Measurements from ENCODE around the gene PER2. TPM values are rescaled to one million over a fixed set of nuclear protein-coding genes. Genes with fewer than 3 reads are reported as not detected.

PER2 gene
- total and polyA plus RNA-seq, 10 of the 15 experiments (the other 5 are each of a cell fraction or from before 2014, with no cell fraction given), result 1.5 to 15.1 (median 4.6) TPM

- intact Hi-C loops (cut with micrococcal nuclease; ENCODE audit: unreplicated experiment), result no loop called here
- Histone ChIP-seq H3K36me3 (ENCODE audit: control insufficient read depth in 2 of 2, insufficient read depth in 2 of 2, low read length in 1 of 2) (no peaks in the 10 kb centered on the region; a peak in 1 of 4 replicates), H3K27me3 (replicated peaks in 1 of 2; ENCODE audit: control insufficient read depth in 2 of 2, insufficient read depth in 2 of 2, low read length in 1 of 2) (no peaks in the 10 kb centered on the region), H2AFZ (ENCODE audit: control insufficient read depth, low read depth, low read length) (no peak overlapping the region), H3K9ac (ENCODE audit: control insufficient read depth, insufficient read depth, low read length) (no peak overlapping the region), H3K4me3 (no peak overlapping the region), H3K9me3 (replicated peaks; ENCODE audit: control insufficient read depth, insufficient read depth, low read length) (no peaks in the 10 kb centered on the region), H4K20me1 (ENCODE audit: control insufficient read depth, insufficient read depth) (no peaks in the 10 kb centered on the region; the same call in 1 of the 2 replicates), H3K4me2 (ENCODE audit: control insufficient read depth, insufficient read depth) (no peak overlapping the region), H3K79me2 (ENCODE audit: control insufficient read depth, insufficient read depth, low read length) (peaks cover 39% of the 10 kb centered on the region), H3K4me1 (ENCODE audit: control insufficient read depth, insufficient read depth, low read length) (peaks cover 15% of the 10 kb centered on the region), H3K27ac (ENCODE audit: control insufficient read depth, insufficient read depth) (no peak overlapping the region)
- RAD21 ChIA-PET (ENCODE audit: unreplicated experiment), result no interaction called here
- BruUV-seq (replicated peaks), result no TSS peak
- POLR2A ChIA-PET, result interaction anchor here (0.6 to 1.7 kb wide), 3 partner anchors 19 to 83 kb away, joined by 3 to 5 read pairs (median 4); no protein-coding TSS in a partner anchor
- FAIRE-seq, result no peak
- 94% methylated on average over 11 of the region's 11 CpGs for WGBS (ENCODE audit: insufficient coverage, insufficient replicate concordance, low lambda C conversion rate, missing lambda C conversion rate)
- in situ Hi-C loops (cut with MboI), result no loop called here
- DNase-seq (ENCODE audit: low read depth, low spot score), result no peak
- CTCF ChIA-PET, result no interaction called here
- no peak for TF ChIP-seq NR2C2 (IDR thresholded peaks at IDR 0.05; ENCODE audit: borderline replicate concordance, control insufficient read depth, insufficient read length, low read depth)
- SMC1A ChIA-PET (ENCODE audit: uncharacterized antibody, unreplicated experiment), result no interaction called here
- no peak for ATAC-seq
Observed at GRCh38 chr2:238284802-238285515, 3.5 kb downstream of the PER2 start.

GRCh38 chr2:238282861-238283738 is 5.3 kb downstream of the PER2 start:
- Histone ChIP-seq H3K4me3 (no peak overlapping the region), H3K9ac (ENCODE audit: control insufficient read depth, insufficient read depth, low read length) (no peak overlapping the region), H3K9me3 (replicated peaks; ENCODE audit: control insufficient read depth, insufficient read depth, low read length) (no peaks in the 10 kb centered on the region), H2AFZ (ENCODE audit: control insufficient read depth, low read depth, low read length) (no peak overlapping the region), H3K36me3 (ENCODE audit: control insufficient read depth in 2 of 2, insufficient read depth in 2 of 2, low read length in 1 of 2) (no peaks in the 10 kb centered on the region; a peak in 1 of 4 replicates), H3K4me1 (ENCODE audit: control insufficient read depth, insufficient read depth, low read length) (peaks cover 8% of the 10 kb centered on the region; the same call in 1 of the 2 replicates), H3K27me3 (replicated peaks in 1 of 2; ENCODE audit: control insufficient read depth in 2 of 2, insufficient read depth in 2 of 2, low read length in 1 of 2) (no peaks in the 10 kb centered on the region), H4K20me1 (ENCODE audit: control insufficient read depth, insufficient read depth) (no peaks in the 10 kb centered on the region; the same call in 1 of the 2 replicates), H3K27ac (ENCODE audit: control insufficient read depth, insufficient read depth) (no peak overlapping the region), H3K79me2 (ENCODE audit: control insufficient read depth, insufficient read depth, low read length) (peaks cover 37% of the 10 kb centered on the region), H3K4me2 (ENCODE audit: control insufficient read depth, insufficient read depth) (no peak overlapping the region)
- no TSS peak for BruUV-seq (replicated peaks)
- ATAC-seq (no peak), FAIRE-seq (no peak), DNase-seq (ENCODE audit: low read depth, low spot score) (no peak)
- WGBS (ENCODE audit: insufficient coverage, insufficient replicate concordance, low lambda C conversion rate, missing lambda C conversion rate), result 87% methylated on average over 16 of the region's 17 CpGs
- RAD21 ChIA-PET (ENCODE audit: unreplicated experiment), result no interaction called here
- no peak for TF ChIP-seq EZH2 (IDR thresholded peaks at IDR 0.05; ENCODE audit: borderline replicate concordance, control insufficient read depth, low read depth, low read length)
- TF ChIP-seq TBL1XR1 (IDR thresholded peaks at IDR 0.05; ENCODE audit: low read depth, low read length), result no peak
- TF ChIP-seq EP300 (IDR thresholded peaks at IDR 0.05; ENCODE audit: borderline replicate concordance in 1 of 2, control insufficient read depth in 1 of 2, low read depth in 2 of 2, low read length in 2 of 2), result no peak
- TF ChIP-seq HCFC1 (IDR thresholded peaks at IDR 0.05; ENCODE audit: low read length), result no peak
- TF ChIP-seq ASH2L (IDR thresholded peaks at IDR 0.05; ENCODE audit: borderline replicate concordance, low read depth), result no peak
- no peak for TF ChIP-seq NRF1 (conservative IDR thresholded peaks at IDR 0.05; ENCODE audit: low read depth, low read length)
- TF ChIP-seq CBFB (IDR thresholded peaks at IDR 0.05; ENCODE audit: low read depth), result no peak
- TF ChIP-seq HDGF (IDR thresholded peaks at IDR 0.05), result no peak
- no peak for TF ChIP-seq TCF7 (IDR thresholded peaks at IDR 0.05; ENCODE audit: borderline replicate concordance)
- TF ChIP-seq KAT2A (conservative IDR thresholded peaks at IDR 0.05; ENCODE audit: control insufficient read depth, low read depth, low read length), result no peak
- CTCF ChIA-PET, result interaction anchor here (0.6 kb wide), 1 partner anchor 19 kb away, joined by 3 read pairs; no protein-coding TSS in a partner anchor
- POLR2A ChIA-PET, result no interaction called here
- in situ Hi-C loops (cut with MboI) (no loop called here), intact Hi-C loops (cut with micrococcal nuclease; ENCODE audit: unreplicated experiment) (no loop called here)
- SMC1A ChIA-PET (ENCODE audit: uncharacterized antibody, unreplicated experiment), result no interaction called here

Measured in GM12878 (cell line).